GM12878 (cell line): Measurements from ENCODE around the gene PRR12. TPM values are rescaled to one million over a fixed set of nuclear protein-coding genes. Genes with fewer than 3 reads are reported as not detected.

Experiments
- ATAC-seq: fragments of 200-7000 bp; cut with Tn5 transposase; 3 replicates; pipeline ENCODE4 v1.9.1; 2020; ENCODE audit warnings: mild to moderate bottlenecking, moderate library complexity
- BruUV-seq: library from RNA; stranded (reverse); fragments of 400-500 nt; replicated peaks from 2 replicates; lab custom pipeline; 2021; lab: Mats Ljungman, UMichigan
- CTCF ChIA-PET: fragments of 300-600 bp; sonication (Branson Sonifier 250); formaldehyde crosslinking; extraction: SDS; loops from one replicate; lab custom pipeline; 2021; ENCODE audit warnings: inconsistent platforms; lab: Yijun Ruan, JAX
- POLR2A ChIA-PET: fragments of 350-600 bp; formaldehyde crosslinking; extraction: SDS; loops from one replicate; lab custom pipeline; 2021; ENCODE audit warnings: inconsistent platforms; lab: Charles Lee
- RAD21 ChIA-PET: fragments of 300-600 bp; sonication (Branson Sonifier 250); formaldehyde crosslinking; loops from one replicate; lab custom pipeline; 2023; ENCODE audit warnings: antibody characterized with exemption; ENCODE audit not compliant: unreplicated experiment; lab: Charles Lee
- SMC1A ChIA-PET: fragments of 300-600 bp; sonication (Branson Sonifier 250); formaldehyde crosslinking; loops from one replicate; lab custom pipeline; 2023; ENCODE audit not compliant: unreplicated experiment, uncharacterized antibody; lab: Charles Lee
- DNase-seq: peaks from one replicate; pipeline ENCODE4 v3.0.0-alpha.2; 2011; ENCODE audit warnings: low read depth, low spot score
- FAIRE-seq: peaks from 3 replicates; lab custom pipeline; 2011; peaks lifted over from hg19 to GRCh38; lab: Jason Lieb, UNC
- H2AFZ ChIP-seq: 2 replicates; pipeline ENCODE4 v1.6.0; 2011; ENCODE audit warnings: low read depth, low read length, control low read depth; ENCODE audit not compliant: control insufficient read depth
- H3K27ac ChIP-seq: 2 replicates; pipeline ENCODE4 v1.5.1; 2011; ENCODE audit warnings: control low read depth; ENCODE audit not compliant: control insufficient read depth, insufficient read depth
- H3K27me3 ChIP-seq, 2 experiments: replicated peaks in 1 of 2; 2 replicates each; pipeline versions ENCODE4 v1.6.0 to v1.6.1; 2011; ENCODE audit warnings: low read length in 1 of 2; ENCODE audit not compliant: control insufficient read depth in 2 of 2, insufficient read depth in 2 of 2
- H3K36me3 ChIP-seq, 2 experiments: 2 replicates each; pipeline ENCODE4 v1.5.1; 2011; ENCODE audit warnings: low read length in 1 of 2; ENCODE audit not compliant: control insufficient read depth in 2 of 2, insufficient read depth in 2 of 2
- H3K4me1 ChIP-seq: 2 replicates; pipeline ENCODE4 v1.6.1; 2011; ENCODE audit warnings: mild to moderate bottlenecking, low read length, moderate library complexity, mixed read lengths; ENCODE audit not compliant: control insufficient read depth, insufficient read depth
- H3K4me2 ChIP-seq: 2 replicates; pipeline ENCODE4 v1.6.0; 2011; ENCODE audit warnings: control low read depth; ENCODE audit not compliant: control insufficient read depth, insufficient read depth
- H3K4me3 ChIP-seq: fragments of 200-600 bp; sonication (generic); 2 replicates; pipeline ENCODE4 v1.5.1; 2016
- H3K79me2 ChIP-seq: 2 replicates; pipeline ENCODE4 v1.6.0; 2011; ENCODE audit warnings: low read length; ENCODE audit not compliant: control insufficient read depth, insufficient read depth
- H3K9ac ChIP-seq: 2 replicates; pipeline ENCODE4 v1.8.0; 2011; ENCODE audit warnings: low read length, control low read depth, mixed read lengths; ENCODE audit not compliant: control insufficient read depth, insufficient read depth
- H3K9me3 ChIP-seq: replicated peaks from 3 replicates; pipeline ENCODE4 v1.5.1; 2011; ENCODE audit warnings: mild to moderate bottlenecking, low read length; ENCODE audit not compliant: control insufficient read depth, insufficient read depth
- H4K20me1 ChIP-seq: 2 replicates; pipeline ENCODE4 v1.6.0; 2011; ENCODE audit not compliant: control insufficient read depth, insufficient read depth
- BACH1 ChIP-seq: fragments of 450-650 bp; IDR thresholded peaks from 2 replicates; pipeline ENCODE4 v1.6.1; 2017; ENCODE audit warnings: mild to moderate bottlenecking, borderline replicate concordance
- DPF2 ChIP-seq: fragments of 450-650 bp; IDR thresholded peaks from 2 replicates; pipeline ENCODE4 v1.6.1; 2017; ENCODE audit warnings: mild to moderate bottlenecking
- EGR1 ChIP-seq, 2 experiments: IDR thresholded peaks; 1 replicate in 1 of 2; 2 replicates in 1 of 2; pipeline ENCODE4 v1.6.1; 2011 to 2012; ENCODE audit warnings: low read depth in 2 of 2, low read length in 2 of 2, borderline replicate concordance in 1 of 2, mild to moderate bottlenecking in 1 of 2, moderate library complexity in 1 of 2
- GATAD2B ChIP-seq: fragments of 450-650 bp; conservative IDR thresholded peaks from 2 replicates; pipeline ENCODE4 v1.6.1; 2017; ENCODE audit warnings: low read depth, mild to moderate bottlenecking, moderate library complexity
- IKZF1 ChIP-seq: fragments of 450-650 bp; conservative IDR thresholded peaks from 2 replicates; pipeline ENCODE4 v1.6.1; 2017; ENCODE audit warnings: antibody characterized with exemption, mild to moderate bottlenecking
- MEF2B ChIP-seq: fragments of 450-650 bp; IDR thresholded peaks from 2 replicates; pipeline ENCODE4 v1.6.1; 2018; ENCODE audit warnings: mild to moderate bottlenecking, moderate library complexity; ENCODE audit not compliant: partially characterized antibody, poor library complexity, severe bottlenecking
- SIX5 ChIP-seq: IDR thresholded peaks from 2 replicates; pipeline ENCODE4 v1.6.1; 2011; ENCODE audit warnings: mild to moderate bottlenecking, low read depth, low read length, moderate library complexity; ENCODE audit not compliant: severe bottlenecking
- SUZ12 ChIP-seq: fragments of 200-600 bp; sonication (generic); IDR thresholded peaks from one replicate; pipeline ENCODE4 v1.6.1; 2018; ENCODE audit warnings: antibody characterized with exemption, mild to moderate bottlenecking; ENCODE audit not compliant: unreplicated experiment
- YBX1 ChIP-seq: fragments of 450-650 bp; IDR thresholded peaks from 2 replicates; pipeline ENCODE4 v1.6.1; 2016; ENCODE audit warnings: antibody characterized with exemption
- ZNF274 ChIP-seq: IDR thresholded peaks from one replicate; pipeline ENCODE4 v1.8.0; 2011; ENCODE audit not compliant: insufficient read length, insufficient read depth
- WGBS: methylation state at CpG from one replicate; pipeline ENCODE4 v1.1.6; 2016; ENCODE audit warnings: low lambda C conversion rate; ENCODE audit not compliant: insufficient replicate concordance, insufficient coverage; ENCODE audit errors: missing lambda C conversion rate; 5-methylcytosine and 5-hydroxymethylcytosine counted together
- in situ Hi-C: fragments of 300-500 bp; cut with MboI; formaldehyde crosslinking; loops from 9 replicates; pipeline ENCODE4 v1.14.3; 2018; ENCODE audit warnings: mixed read lengths
- intact Hi-C: fragments of 100-400 bp; cut with micrococcal nuclease; formaldehyde crosslinking; loops from one replicate; pipeline ENCODE4 v1.14.2; 2022; ENCODE audit not compliant: unreplicated experiment
- polyA plus RNA-seq, 11 experiments: library from polyadenylated mRNA; depleted of rRNA in 4 of 11; unstranded in 6 of 11; stranded (reverse) in 5 of 11; fragments of >200 nt; fragmentation: Nextera tagmentation in 4 of 11; fragmentation: Illumina TruSeq in 1 of 11; extraction: Ambion mirVana in 4 of 11; extraction: Trizol in 1 of 11; gene quantifications; 1 replicate in 1 of 11; 2 replicates in 10 of 11; pipeline versions ENCODE4 v1.2.1 to v1.2.3, GENCODE V29; 2011 to 2016; ENCODE audit warnings: inconsistent platforms in 2 of 11, missing spikeins in 2 of 11, low read depth in 1 of 11
- total RNA-seq, 4 experiments: library from RNA; depleted of rRNA in 3 of 4; stranded (reverse); fragments of >200 nt in 3 of 4; fragmentation: Illumina TruSeq in 1 of 4; extraction: Trizol in 1 of 4; gene quantifications; 2 replicates each; pipeline versions ENCODE4 v1.2.1 to v1.2.3, GENCODE V29; 2013 to 2021

PRR12 gene
- total and polyA plus RNA-seq, 10 of the 15 experiments (the other 5 are each of a cell fraction or from before 2014, with no cell fraction given): 0.02 to 25.3 (median 1.6) TPM

GRCh38 chr19:49637821-49638738 is 47.1 kb downstream of the PRR12 start:
- H3K9ac ChIP-seq: no peak overlapping the region
- BruUV-seq: no TSS peak
- ChIA-PET CTCF (interaction anchor here (0.6 kb wide), 2 partner anchors 51 to 127 kb away, joined by 3 read pairs; no protein-coding TSS in a partner anchor), POLR2A (interaction anchor here (0.7 kb wide), 1 partner anchor 19 kb away, joined by 6 read pairs; no protein-coding TSS in a partner anchor), SMC1A (interaction anchor here (1.4 kb wide), 1 partner anchor 41 kb away, joined by 3 read pairs; no protein-coding TSS in a partner anchor), RAD21 (interaction anchor here (0.7 kb wide), 1 partner anchor 255 kb away, joined by 3 read pairs; no protein-coding TSS in a partner anchor)
- FAIRE-seq (no peak), DNase-seq (no peak), ATAC-seq (no peak)
- TF ChIP-seq SIX5: no peak
- no peak overlapping the region for H3K4me3 ChIP-seq
- intact Hi-C loops: no loop called here
- peaks cover 9% of the 10 kb centered on the region for H3K4me1 ChIP-seq
- peaks cover 18% of the 10 kb centered on the region for H3K79me2 ChIP-seq
- H3K27me3 ChIP-seq: no peaks in the 10 kb centered on the region
- no peak overlapping the region for H2AFZ ChIP-seq
- in situ Hi-C loops: no loop called here
- H3K27ac ChIP-seq: no peak overlapping the region
- WGBS: 21% methylated on average over 17 of the region's 19 CpGs
- H4K20me1 ChIP-seq: no peaks in the 10 kb centered on the region
- no peak overlapping the region for H3K4me2 ChIP-seq
- no peaks in the 10 kb centered on the region for H3K9me3 ChIP-seq
- H3K36me3 ChIP-seq: no peaks in the 10 kb centered on the region

DNA sequence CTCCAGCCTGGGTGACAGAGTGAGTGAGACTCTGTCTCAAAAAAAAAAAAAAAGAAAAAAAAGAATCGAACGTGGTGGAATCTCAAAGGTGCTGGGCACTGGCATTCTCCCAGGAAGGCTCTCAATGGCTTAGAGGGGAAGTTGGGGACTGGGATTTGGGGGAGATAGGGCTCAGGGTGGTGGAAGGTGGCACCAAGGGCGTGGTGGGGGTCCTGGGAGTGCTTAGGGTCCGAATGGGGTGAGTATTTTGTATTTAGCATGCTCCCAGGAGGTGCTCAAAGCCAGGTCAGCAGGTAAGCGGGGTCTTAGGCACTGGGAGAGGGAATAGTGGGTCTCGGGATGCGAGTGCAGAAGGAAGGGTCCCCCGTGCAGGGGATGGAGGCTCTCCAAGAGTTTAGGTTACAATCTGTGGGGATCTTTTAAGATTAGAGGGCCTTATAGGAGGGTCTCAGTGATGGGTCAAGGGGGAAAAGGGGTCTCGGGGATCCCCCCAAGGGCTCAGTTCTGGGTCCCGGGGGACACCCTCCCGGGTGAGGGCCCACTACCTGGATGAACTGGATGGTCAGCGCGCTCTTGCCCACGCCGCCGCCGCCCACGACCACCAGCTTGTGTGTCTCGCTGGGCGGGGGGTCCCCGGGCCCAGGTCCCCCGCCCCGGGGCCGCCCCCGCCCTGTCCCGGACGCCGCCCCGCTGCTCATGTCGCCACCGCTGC is 48.6 kb downstream of the PRR12 start:
- Histone ChIP-seq H3K27ac (no peak overlapping the region), H3K4me1 (peaks cover 18% of the 10 kb centered on the region)

More for the DNA sequence above, 48.6 kb downstream of the PRR12 start:
- ATAC-seq (no peak), FAIRE-seq (no peak), DNase-seq (no peak)
- Histone ChIP-seq H3K79me2 (peaks cover 33% of the 10 kb centered on the region), H3K27me3 (no peaks in the 10 kb centered on the region), H4K20me1 (no peaks in the 10 kb centered on the region), H3K4me2 (peak overlapping the region; percentile 83), H3K9ac (peak overlapping the region; percentile 63), H3K9me3 (no peaks in the 10 kb centered on the region), H3K4me3 (peak overlapping the region; percentile 64), H3K36me3 (no peaks in the 10 kb centered on the region), H2AFZ (peak overlapping the region; percentile 63)
- CTCF ChIA-PET: interaction anchor here (0.6 to 5.1 kb wide), 13 partner anchors 9 to 150 kb away, joined by 3 to 130 read pairs (median 4); partner anchors contain the start of gene PRMT1
- in situ Hi-C loops (no loop called here), intact Hi-C loops (loop anchor here (1.0 to 5.0 kb wide), 3 partner anchors 37 to 143 kb away; partner anchors contain the start of genes PRR12 and RPS11)
- 4% methylated on average over 18 of the region's 31 CpGs for WGBS
- TF ChIP-seq GATAD2B (peak; percentile 45; the same call in 1 of the 2 replicates), YBX1 (no peak), EGR1 (IDR thresholded peaks at IDR 0.05; ENCODE audit: borderline replicate concordance in 1 of 2, low read depth in 2 of 2, low read length in 2 of 2) (peak in 1 of 2 experiments; percentile 62; a peak in 1 of 3 replicates), DPF2 (0 out of 2 replicates have a peak, but pooled peaks have one; percentile 23), SUZ12 (no peak), MEF2B (peak; percentile 61), ZNF274 (no peak), IKZF1 (no peak), BACH1 (peak; percentile 37; the same call in 1 of the 2 replicates)
- SMC1A ChIA-PET: interaction anchor here (1.0 to 1.6 kb wide), 10 partner anchors 25 to 70 kb away, joined by 4 to 15 read pairs (median 6); partner anchors contain the start of genes BCL2L12, IRF3, NOSIP and PRMT1
- RAD21 ChIA-PET: interaction anchor here (0.5 to 5.1 kb wide), 20 partner anchors 9 to 693 kb away, joined by 3 to 131 read pairs (median 4); partner anchors contain the start of genes AP2A1, BCL2L12, IRF3 and NOSIP
- no TSS peak for BruUV-seq
- POLR2A ChIA-PET: interaction anchor here (0.6 to 6.5 kb wide), 21 partner anchors 9 to 306 kb away, joined by 3 to 200 read pairs (median 5); partner anchors contain the start of genes AKT1S1, ATF5, BCL2L12 and FUZ
